ENCODE results near the gene NES.
A peak's percentile ranks its signal among the peaks of the same experiment; 100 is the strongest.

Gene NES, protein sequence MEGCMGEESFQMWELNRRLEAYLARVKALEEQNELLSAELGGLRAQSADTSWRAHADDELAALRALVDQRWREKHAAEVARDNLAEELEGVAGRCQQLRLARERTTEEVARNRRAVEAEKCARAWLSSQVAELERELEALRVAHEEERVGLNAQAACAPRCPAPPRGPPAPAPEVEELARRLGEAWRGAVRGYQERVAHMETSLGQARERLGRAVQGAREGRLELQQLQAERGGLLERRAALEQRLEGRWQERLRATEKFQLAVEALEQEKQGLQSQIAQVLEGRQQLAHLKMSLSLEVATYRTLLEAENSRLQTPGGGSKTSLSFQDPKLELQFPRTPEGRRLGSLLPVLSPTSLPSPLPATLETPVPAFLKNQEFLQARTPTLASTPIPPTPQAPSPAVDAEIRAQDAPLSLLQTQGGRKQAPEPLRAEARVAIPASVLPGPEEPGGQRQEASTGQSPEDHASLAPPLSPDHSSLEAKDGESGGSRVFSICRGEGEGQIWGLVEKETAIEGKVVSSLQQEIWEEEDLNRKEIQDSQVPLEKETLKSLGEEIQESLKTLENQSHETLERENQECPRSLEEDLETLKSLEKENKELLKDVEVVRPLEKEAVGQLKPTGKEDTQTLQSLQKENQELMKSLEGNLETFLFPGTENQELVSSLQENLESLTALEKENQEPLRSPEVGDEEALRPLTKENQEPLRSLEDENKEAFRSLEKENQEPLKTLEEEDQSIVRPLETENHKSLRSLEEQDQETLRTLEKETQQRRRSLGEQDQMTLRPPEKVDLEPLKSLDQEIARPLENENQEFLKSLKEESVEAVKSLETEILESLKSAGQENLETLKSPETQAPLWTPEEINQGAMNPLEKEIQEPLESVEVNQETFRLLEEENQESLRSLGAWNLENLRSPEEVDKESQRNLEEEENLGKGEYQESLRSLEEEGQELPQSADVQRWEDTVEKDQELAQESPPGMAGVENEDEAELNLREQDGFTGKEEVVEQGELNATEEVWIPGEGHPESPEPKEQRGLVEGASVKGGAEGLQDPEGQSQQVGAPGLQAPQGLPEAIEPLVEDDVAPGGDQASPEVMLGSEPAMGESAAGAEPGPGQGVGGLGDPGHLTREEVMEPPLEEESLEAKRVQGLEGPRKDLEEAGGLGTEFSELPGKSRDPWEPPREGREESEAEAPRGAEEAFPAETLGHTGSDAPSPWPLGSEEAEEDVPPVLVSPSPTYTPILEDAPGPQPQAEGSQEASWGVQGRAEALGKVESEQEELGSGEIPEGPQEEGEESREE (N-terminal part only)

DNA sequence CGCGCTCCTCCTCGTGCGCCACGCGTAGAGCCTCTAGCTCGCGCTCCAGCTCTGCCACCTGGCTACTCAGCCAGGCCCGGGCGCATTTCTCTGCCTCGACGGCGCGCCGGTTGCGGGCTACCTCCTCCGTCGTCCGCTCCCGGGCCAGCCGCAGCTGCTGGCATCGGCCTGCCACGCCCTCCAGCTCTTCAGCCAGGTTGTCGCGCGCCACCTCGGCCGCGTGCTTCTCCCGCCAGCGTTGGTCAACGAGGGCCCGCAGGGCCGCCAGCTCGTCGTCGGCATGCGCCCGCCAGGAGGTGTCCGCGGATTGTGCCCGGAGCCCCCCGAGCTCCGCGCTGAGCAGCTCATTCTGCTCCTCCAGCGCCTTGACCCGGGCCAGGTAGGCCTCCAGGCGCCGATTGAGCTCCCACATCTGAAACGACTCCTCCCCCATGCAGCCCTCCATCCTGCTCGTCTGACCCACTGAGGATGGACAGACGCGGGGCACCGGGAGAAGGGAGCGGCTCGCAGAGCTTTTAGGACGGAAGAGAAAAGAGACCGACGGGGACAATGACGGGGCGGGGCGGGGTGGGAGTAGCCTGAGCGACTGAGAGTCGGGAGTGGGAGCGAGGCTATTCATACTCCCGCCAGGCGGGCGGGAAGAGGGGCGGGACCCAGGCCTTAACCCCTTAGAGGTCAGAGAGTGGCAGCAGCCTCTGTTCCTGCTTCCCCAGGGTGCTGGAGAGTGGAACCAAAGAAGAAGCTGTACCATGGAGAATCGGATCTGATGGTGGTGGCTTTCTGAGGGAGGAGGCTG lies at the start of gene NES:
NES (minus strand) TSS at position 588 of the 796 bp plus-strand sequence; CDS start at position 445, 143 bp downstream.
- DNase-seq, result no peak

DNA sequence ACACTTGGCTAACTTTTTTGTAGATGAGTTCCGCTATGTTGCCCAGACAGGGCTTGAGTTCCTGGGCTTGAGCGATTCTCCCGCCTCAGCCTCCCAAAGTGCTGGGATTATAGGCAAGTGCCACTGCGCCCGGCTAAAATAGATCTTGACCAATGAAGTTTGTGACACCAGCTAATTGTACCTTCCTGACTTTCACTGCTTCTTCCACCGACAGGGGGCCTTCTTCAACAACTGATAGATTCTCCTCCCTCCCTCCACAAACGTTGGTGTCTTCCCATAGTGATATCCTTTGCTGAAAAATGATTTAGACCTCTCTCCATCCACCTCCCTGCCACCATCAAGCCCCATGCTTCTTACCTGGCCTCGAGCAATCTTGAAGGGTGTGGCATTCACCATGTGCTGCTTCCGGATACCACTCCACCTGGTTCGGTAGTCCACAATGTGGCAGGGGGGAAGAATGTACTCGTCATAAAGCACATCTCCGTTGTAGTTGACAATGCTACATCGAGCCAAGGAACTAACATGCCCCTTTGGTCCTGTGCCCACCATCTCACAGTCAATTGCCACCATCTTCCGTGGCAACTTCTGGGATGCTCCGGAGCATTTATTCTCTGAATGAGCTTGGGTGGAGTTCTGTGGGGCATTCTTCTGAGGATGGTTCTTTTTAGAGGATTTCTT lies 49.5 kb upstream of the NES start:
- no peak for DNase-seq

DNA sequence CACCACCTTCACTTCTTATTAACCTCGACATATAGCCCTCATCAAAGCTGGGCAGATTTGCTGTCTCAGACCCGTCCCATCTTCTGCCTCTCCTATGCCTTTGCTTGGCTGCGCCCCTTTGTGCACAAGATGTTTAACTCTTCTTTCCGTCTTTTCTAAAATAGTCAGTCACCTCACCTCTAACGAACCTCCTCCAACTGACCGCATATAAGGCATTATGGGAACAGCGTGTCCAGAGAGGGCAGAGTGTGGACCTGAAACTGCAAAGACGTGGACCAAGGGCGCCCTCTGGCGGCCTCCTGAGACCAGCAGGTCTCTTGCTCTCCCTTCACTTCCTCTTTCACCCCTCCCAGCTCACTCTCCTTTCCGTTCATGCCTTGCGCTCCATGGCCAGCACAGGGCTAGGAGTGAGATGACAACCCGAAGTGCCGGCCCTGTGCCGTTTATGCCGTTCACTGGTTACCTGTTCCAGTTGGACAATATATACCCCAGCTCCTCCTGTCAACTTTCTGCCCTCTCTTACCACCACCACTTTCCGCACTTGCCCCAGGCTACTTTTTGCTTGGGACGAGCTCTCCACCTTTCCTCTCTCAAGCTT lies 48.6 kb upstream of the NES start:
- DNase-seq, result peak; percentile 22 to 66

DNA sequence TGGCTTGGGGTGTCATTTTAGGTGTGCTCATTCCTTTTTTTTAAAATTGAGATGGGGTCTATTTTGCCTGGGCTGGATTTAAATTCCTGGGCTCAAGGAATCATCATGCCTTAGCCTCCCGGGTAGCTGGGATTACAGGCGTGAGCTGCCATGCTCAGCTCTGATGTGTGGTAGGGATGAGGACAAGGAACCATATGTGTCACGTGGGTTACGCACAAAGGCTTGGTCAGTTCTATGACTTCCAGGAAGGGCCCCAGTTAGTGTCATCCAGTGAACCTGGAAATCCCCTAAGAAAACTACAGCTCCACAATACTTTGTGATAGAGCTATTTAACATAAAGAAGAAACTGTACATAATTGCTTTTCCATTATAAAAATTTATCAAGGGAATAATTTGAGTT lies 44.3 kb upstream of the NES start:
- DNase-seq, result no peak

DNA sequence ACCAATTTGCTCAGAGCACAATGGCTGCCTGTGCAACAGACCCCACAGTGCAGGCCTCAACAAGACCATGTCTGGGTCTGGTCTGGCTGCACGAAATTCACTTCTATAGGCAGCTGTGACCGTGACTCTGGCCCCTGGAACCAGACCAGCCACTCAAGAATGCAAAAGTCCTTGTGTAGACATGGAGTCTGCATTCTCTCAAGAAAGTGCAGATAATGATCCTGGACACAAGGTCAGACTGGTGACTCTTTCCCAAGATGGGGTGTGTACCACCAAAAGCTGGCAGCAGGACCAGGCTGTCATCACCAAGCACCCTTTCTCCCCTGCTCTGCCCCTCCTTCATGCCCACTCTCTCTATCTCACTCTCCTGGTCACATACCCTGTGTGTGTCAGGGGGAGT lies 43.9 kb upstream of the NES start:
- no peak for DNase-seq

DNA sequence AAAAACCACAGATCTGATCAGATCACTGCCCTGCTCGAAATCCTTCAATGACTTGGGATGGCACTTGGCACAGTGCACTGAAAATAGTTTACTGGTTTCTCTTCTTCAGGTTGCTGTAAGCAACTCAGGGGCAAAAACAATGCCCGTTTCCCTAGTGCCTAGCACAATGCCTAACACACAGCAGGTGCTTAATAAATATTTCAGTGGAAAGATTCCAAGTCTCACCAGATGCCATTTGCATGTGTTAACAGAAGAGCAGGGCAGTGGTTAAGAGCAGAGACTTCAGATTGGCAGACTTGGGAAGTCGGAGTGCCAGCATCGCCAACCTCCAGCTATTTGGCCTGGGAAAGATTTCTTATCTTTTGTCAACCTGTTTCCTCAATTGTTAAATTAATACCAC lies 40.1 kb upstream of the NES start:
- no peak for DNase-seq

DNA sequence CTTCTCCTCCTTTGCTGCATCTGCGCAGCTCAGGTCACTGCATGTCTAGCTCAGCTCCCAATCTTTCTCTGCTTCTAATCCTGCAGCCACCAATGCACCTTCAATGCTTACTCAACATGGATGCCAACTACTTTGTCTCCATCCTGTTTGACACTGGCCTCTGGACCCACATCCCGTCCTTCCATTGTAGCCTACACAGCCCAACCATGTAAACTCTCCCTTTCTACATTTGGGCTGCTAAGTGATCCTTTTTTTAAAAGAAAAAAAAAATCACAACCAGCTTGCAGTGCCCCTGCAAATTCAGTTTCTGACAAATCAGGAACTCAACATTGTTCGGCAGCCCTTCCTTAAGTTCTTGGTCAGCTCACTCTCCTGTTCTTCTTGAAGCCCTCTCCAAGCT lies 37.6 kb upstream of the NES start:
- no peak for DNase-seq

DNA sequence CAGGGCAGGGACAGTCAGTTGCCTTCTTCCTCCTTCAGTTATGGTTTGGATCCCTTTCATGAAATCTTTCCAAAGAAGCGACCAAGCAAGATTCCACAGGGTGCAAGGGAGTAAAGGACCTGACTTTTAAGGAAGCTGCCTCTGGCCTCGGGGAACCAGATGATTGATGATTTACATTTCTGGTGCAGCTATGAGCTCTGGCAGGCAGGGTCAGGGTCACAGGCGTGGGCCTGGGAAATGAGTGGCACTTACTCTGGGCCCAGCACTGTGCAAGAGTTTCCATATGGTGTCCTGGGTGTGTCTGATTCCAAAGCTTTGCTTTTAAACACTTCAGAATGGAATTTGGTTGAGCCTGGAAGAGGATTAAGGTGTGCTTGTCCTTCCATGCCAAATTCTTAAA lies 35.4 kb upstream of the NES start:
- DNase-seq, result no peak

DNA sequence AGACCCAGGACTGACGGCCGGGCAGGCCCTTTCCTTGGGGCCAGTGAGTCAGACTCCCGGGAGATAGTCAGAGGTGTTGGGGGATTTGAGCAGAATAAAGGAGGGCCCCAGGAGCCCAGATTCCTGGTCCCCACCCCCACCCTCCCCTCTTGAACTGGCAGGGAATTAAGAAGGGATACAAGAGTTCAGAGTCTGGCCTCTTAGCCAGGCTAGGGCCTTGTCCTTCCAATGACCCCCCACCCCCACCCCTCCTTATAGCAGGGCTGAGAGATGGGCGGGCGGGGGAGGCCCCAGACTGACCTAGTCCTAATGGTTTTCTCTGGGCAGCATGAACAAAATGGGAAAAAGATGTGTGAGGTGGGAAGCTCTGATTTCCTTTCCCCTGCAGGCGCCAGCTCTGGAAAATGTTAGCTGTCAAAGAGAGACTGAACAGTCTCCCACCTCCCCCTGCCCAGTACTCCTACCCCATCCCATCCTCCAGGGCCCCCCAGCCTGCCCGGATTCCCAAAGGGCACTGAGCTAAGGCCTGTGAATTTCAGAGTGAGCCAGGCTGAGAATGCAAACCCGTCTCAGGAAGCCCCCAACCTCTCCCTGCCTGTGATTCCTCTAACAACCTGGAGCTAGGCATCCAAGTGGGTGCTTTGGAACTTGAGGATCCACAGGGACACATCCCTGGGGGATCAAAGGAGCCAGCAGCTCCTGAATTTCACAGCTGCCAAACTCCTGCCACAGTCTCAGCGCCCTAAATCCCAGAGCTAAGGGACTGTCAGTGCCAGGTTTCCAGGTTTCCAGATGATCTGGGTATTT lies 34.0 kb upstream of the NES start:
- DNase-seq, result no peak

DNA sequence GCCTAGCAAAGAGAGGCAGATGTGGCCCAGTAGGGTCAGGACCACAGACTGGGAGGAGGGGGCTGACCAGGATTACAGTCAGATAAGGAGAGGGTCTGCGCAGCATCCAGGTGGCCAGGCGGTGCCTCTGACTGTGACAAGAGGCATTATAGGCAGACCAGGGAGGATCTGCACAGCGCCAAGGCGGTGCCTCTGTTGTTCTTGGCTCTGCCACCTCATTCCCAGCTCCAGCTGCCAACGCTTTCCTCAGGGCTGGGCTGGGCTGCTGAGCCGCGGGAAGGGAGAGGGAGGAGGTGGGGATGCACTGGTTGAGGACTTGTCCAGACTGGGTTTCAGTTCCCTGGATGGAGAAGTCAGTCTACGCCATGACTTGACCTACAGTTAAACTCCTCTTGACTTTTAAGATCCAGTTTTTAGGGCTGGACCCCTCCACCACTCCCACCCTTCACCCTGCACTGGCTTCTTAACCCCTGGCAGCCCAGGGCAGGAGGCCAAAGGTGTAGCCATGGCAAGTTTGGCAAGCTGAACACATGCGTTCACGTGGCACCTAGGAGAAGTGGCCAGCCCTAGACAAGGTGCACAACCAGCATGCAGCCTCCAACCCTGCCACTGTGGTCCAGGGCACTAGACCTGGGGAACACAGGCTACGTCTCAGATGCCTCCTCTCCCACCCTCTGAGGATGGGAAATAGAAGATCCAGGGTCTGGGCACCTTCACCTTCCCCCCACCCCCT lies 32.7 kb upstream of the NES start:
- no peak for DNase-seq

DNA sequence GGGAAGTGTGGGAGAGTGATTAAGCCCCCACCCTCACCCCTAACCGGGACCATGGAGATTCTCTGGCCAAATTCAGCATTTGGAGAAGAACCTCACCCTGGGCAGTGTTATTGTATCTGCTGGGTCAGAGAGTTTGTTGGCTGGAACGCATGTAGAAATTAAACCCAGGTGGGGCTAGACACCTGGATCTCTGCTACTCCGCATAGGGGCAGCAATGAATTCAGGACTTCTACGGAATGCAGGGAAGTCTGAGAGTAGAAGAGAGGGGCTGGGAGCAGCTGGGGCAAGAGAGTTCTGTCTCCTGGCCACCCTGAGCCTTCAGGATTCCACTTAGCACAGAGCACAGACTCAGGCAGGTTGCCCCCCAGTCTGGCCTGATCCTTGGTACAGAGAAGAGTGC lies 31.8 kb upstream of the NES start:
- DNase-seq, result no peak

DNA sequence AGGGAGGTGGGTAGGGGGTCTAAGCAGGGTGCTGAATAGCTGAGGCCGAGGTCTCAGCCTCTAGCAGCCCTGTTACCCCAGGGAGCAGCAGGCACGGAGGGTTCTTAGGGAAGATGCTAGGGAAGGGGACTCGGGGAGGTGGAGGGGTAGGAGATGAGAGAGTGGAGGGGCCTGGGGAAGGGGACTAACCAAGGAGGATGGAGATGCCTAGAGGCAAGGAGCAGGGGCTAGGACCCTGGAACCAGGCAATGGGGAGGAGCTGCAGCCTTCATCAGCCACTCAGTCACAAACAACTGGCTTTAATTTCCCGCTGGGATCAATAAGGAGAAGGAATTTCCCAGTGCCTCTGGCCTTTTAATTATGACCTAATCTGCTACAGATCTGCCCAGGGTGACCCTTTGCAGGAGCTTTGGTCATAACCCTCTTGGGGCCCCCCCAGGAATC lies 31.0 kb upstream of the NES start:
- DNase-seq, result no peak

DNA sequence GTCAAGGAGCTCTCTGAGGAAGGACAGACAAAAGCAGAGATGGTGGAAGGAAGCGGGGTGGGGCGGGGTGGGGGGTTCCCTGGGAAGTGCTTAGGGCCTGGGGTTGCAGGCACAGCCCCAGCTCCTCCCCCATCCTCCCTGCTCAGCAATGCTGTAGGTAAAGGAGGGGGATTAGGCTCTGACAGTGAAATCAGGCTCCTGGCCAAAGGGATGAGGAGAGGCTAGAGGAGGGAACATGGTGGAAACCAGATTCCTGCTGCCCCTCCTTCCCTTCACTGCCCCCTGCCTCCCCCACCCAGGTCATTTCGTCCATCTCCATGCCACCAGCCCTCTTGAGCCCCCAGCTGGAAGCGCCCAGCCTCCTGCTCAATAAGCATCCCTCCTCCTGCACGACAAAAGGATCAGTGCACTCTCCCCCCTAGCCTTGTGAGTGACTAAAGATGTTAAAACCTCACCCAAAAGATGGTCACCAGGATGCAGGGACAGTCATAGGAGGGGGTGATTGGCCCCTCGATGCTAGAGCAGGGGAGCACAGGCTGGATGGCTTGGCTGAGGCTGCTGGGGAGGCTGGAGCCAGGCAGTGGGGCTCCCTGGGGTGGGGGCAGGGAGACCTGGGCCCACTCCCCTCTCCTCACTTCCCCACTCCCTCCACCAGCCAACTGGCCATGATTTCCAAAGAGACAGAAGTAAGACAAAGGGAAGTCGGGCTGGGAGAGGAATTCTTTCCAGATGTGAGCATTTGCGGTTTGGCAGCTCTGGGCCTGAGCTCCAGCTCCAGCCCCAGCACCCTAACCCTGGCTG lies 30.4 kb upstream of the NES start:
- DNase-seq, result no peak

DNA sequence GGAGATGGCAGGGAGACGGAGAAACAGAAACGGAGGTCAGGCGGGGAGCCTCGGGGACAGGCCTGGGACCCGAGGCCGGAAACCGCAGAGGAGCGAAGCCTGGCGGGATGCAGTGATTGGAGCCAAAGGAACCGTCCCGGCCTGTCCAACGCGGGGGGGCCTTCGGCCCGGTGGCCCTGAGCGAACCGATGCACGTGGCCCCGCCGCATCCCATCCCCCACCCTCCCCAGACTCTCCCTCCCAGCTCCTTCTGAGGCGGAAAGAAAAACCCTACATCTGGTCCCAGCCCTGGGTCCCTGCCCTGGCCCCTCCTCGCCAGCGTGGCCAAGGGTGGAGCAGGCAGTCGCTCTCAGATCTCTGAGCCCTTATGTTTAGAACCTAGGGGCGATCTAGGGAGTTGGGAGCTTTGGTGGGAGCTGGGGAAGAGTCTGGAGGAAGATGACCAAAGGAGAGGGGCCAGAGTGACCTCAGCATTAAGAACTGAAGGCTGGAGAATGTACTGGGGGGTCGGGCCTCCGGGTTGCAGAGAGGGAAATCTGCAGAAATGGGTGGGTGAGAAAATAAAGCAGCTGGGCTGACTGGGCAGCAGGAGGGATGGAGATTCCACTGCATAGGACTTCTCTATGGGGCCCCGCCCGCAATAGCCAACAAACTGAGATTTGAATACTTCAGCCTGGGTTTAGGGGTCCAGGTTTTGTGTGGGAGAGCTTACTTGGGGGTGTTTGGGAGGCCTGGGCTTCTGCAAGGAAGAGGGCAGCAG lies 29.6 kb upstream of the NES start:
- no peak for DNase-seq

DNA sequence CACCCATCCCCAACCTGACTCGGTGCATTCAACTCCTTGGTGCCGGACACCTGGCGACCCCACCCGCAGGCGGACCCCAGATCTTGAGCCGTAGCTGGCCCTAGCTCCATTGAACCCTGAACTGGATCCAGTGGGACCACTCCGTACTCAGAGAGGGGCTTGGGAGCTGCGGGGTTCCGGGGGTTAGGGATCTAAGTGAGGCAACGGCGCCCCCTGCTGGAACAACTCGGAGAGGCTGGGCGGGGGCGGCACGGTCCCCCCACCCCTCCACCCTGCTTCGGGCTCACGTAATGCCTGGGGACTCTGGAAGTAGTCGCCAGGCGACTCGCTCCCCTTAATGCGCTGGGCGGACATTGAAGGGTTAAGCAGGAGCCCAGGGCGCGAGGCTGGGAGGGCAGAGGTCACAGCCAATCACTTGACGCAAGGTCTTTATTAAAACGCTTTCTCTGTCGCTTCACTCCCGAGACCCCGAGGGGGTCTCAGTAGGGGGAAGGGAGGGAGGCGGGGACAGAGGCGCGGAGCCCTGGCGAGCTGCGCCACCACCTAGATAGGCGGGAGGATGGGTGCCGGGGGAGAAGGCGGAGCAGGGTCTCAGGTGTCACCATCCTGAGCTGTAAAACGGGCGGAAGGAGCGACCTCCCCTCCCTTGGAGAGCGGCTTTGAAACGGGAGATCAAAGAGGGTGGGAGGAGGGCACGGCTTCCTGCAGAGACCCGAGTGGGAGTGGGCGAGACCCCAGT lies 28.9 kb upstream of the NES start:
- no peak for DNase-seq

DNA sequence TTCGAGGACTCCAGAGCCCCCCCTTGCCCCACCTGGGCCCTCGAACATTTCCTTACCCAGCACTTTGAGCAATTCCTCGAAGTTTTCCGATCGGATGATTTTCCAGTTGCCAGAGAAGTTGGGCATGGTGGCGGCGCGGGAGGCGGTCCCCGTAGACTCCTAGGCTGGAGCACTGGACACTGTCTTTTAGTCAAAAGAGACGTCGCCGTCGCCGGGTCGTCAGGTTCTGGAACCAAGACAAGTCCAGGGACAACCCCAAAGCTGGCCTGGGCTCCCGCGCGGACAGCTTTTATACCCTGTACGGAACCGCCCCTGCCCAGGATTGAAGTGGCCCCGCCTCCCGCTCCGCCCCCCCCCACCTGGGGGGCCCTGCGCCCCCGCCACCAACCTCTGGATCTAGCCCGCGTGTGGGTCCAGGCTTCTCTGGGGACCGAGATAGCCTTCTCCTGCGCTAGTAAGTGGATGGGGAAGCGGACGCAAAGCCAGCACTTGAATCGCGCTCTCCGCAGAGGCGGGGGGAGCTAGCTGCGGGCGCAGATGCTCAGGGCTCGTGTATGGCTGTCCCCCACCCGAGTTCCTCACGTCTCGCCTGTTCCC lies 28.2 kb upstream of the NES start, which contains the start of gene CRABP2:
CRABP2 (minus strand) TSS at position 263 of the 597 bp plus-strand sequence; CDS start at position 126, 137 bp downstream.
- DNase-seq, result no peak

DNA sequence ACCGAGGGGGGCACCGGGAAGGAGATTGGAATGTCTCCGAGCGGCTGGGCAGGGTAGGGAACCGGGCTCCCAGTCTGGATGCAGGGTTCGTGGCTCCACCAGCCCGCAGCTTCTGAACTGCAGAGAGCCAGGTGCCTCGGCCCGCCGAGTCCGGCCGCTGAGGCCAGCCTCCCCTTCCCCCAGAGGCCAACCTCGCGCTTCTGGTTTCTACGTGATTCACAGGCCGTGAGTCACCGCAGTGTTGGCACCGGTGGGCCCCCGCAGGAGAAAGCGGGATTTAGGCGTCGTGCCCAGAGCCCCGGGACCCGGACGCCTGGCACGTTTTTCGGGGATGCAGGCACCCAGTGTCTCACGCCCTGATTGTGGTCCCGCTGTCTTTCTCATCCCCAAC lies 27.7 kb upstream of the NES start:
- no peak for DNase-seq
